Mononuclear cell (primary cell): Measurements from ENCODE around the gene FGR. TPM values are rescaled to one million over a fixed set of nuclear protein-coding genes. Genes with fewer than 3 reads are reported as not detected.

ENCODE experiments used
- H3K27me3 ChIP-seq: 2 replicates; pipeline ENCODE4 v1.6.0; 2011; ENCODE audit warnings: low read length, control low read depth; ENCODE audit not compliant: insufficient read depth
- H3K4me1 ChIP-seq: 2 replicates; pipeline ENCODE4 v1.5.1; 2011; ENCODE audit warnings: mild to moderate bottlenecking, low read length, control low read depth; ENCODE audit not compliant: insufficient read depth
- H3K4me3 ChIP-seq: 2 replicates; pipeline ENCODE4 v1.5.1; 2011; ENCODE audit warnings: mild to moderate bottlenecking, low read length, moderate library complexity
- H3K9me3 ChIP-seq: 2 replicates; pipeline ENCODE4 v1.5.1; 2011; ENCODE audit warnings: low read depth, mild to moderate bottlenecking, control low read depth, low read length
- total RNA-seq: library from RNA; depleted of rRNA; stranded (reverse); fragments of >200 nt; gene quantifications from one replicate; pipeline ENCODE4 v1.2.3, GENCODE V29; 2012

Gene FGR
- total RNA-seq, 1 donor, result 123 TPM

DNA sequence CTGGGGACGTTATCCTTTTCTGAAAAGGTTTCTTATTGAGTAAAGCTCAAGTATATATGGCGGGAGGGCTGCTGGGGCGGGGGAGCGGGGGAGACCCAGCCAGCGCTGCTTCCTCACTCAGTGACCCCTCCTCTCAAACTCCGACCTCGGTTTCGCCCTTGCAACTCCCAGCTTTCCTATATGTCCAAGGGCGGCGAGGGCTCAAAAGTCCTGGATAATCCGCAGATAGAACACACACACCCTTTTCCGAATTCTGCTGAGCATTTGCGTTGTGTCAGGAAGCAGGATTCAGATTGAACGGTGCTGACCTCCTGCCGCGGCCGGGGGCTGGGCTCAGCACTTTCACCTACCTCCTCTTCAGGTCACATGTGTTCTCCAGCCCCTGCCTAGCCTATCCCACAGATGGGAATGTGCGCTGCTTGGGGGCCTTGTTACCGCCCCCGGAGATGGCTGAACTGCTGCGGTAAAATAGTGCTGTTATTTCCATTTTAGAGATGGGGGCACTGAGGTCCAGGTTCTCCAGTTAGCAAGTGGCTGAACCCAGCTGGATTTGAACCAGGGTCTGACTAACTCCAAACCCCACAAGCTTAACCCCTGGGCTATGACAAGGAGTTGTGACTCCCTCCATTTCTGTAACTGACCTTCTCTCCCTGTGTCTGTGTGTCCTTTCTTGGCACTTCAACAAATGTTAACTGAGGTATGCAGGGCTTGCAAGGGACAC is 30.2 kb downstream of the FGR start:
- Histone ChIP-seq H3K4me1 (peaks cover 52% of the 10 kb centered on the region), H3K9me3 (no peaks in the 10 kb centered on the region), H3K4me3 (peak overlapping the region; percentile 55)

DNA sequence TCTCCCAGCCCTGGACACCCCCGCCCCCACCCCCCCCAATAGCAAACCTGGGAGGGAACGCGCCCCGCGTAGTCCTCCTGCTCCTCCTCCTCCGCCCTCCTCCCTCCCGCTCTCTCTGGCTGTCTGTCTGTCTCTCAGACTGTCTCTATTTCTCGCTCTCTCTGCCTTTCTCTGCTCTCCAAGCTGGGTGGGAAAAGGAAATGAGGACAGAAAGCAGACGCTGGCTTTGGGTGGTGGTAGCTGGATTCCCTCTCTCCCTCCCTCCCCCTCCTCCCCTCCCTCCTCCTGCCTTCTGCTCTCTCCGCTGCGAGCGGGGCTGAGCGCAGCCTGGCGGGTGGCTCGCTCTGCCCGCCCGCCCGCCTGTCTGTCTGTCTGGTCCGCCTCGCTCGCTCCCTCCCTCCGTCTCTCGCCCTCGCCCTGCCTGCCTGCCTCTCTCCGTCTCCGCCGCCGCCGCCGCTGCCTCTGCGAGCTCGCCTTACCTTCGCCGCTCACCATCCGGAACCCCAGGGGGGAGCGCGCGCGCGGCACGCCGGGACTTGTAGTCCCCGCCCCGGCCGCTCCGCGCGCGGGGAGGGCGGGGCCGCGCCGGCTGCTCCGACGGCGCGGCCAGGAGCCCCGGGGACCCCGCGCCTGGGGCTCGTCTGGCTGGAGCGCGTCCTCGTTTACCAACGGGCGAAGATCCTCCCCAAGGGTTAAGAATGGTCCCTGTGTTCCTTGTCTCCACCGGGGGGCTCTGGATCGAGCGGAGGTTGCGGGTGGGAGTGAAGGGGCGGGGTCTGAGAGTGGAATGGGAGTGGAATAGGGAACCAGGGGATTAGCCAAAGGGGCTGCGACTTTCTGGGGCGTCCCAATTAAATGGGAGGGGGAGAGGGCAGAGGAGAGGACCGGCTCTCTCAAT is 31.1 kb downstream of the FGR start, which contains the start of gene AHDC1:
Gene AHDC1 (minus strand): TSS at position 464 of the 898 bp plus-strand sequence. CDS start 52,029 bp downstream, outside the sequence.
- no peaks in the 10 kb centered on the region for H3K9me3 ChIP-seq
- no peaks in the 10 kb centered on the region for H3K27me3 ChIP-seq
- peak within 1 kb of the TSS; percentile 55 for H3K4me3 ChIP-seq
- peaks cover 52% of the 10 kb centered on the region for H3K4me1 ChIP-seq

More for the DNA sequence above, 30.2 kb downstream of the FGR start:
- H3K27me3 ChIP-seq, result no peaks in the 10 kb centered on the region

DNA sequence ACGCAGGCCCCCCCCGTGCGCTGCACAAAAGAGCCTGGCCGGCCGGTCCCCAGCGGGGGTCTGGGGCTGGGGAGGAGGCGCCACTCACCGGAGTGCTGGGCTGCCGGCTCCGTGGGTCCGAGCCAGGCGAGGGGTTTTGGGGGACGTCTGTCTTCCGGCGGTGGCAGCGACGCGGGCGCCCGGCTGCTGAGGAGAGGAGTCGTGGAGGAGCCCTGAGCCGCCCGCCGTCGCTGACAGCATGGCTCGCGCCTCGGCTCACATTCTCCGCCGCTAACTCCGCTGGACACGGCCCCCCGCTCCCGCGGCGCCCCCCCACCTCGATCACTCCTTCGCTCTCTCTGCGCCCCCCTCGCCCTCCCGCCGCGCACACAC is 31.7 kb downstream of the FGR start:
- Histone ChIP-seq H3K4me1 (peaks cover 52% of the 10 kb centered on the region), H3K27me3 (no peaks in the 10 kb centered on the region), H3K4me3 (peak overlapping the region; percentile 55), H3K9me3 (no peaks in the 10 kb centered on the region)

DNA sequence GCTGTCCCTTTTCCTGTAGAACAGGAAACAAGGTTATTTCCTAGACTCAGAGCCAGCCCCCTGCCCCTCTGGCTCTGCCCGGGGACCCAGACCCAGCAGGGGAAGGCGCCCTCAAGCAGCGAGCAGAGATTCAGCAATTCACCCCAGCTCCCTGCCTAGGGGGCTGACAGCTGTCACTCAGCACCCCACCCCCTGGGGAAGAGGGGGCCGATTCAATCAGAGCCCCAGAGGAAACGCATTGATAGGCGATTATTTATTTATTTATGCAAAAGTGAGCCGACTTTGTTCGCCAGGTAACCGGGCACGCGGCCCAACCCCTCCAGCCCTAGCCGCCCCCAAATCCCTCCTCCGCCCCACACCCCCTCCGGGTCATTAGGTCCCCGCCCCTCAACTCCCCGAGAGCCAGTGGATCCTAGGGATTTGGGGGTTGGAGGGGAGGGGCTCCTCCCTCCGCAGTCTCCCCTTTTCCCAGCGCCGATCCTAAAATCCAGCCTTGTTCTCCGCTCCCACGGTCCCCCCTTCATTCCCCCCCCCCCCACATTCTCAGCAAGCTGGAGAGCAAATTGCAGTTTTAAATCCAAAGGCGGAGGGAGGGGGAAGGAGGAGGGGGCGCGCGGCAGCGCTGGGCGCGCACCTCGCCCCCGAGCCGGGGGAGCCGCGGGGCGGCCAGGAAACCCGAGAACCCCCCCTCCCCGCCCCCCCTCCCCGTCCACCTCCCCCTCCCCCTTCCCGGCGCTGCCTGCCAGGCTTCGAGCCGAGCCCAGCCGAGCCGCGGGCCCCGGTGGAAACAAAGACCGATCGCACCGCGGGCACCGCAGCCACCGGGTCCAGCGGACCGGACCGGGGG is 32.3 kb downstream of the FGR start:
- H3K27me3 ChIP-seq, result no peaks in the 10 kb centered on the region
- no peaks in the 10 kb centered on the region for H3K9me3 ChIP-seq
- peak overlapping the region; percentile 55 for H3K4me3 ChIP-seq
- H3K4me1 ChIP-seq, result peaks cover 56% of the 10 kb centered on the region

DNA sequence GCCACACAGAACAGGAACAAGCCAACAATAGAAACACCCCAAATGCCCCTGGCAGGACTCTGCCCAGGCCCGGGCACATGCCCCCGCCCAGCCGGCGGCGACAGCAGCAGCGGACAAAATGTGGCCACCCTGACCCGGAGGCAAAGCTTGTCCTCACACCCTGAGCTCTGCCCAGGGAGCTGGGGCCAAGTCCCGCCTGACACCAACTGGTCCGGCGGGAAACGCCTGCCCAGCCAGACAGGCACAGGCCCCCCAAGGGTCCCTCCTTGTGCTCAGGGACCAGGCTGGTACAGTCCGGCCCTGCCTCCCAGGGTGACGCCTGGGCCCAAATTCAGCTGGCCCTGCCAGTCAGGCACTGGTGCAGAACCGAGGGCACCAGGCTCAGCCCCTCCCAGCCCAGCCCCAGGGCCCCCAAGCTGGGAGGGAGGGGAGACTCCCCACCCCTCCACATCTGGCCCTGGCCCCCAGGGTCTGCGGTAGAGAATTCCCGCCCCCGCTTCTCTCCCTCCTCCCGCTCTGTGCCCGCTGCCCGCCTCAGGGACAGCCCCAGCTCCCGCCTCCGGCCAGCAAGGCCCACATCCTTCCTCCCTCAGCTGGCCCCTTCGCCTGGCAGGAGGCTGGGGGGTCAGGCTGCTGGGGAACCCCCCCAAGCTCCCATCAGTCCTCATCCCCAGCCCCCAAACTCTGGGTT is 33.1 kb downstream of the FGR start:
- H3K4me1 ChIP-seq, result peaks cover 59% of the 10 kb centered on the region
- H3K27me3 ChIP-seq, result no peaks in the 10 kb centered on the region
- no peak overlapping the region for H3K4me3 ChIP-seq
- no peaks in the 10 kb centered on the region for H3K9me3 ChIP-seq

DNA sequence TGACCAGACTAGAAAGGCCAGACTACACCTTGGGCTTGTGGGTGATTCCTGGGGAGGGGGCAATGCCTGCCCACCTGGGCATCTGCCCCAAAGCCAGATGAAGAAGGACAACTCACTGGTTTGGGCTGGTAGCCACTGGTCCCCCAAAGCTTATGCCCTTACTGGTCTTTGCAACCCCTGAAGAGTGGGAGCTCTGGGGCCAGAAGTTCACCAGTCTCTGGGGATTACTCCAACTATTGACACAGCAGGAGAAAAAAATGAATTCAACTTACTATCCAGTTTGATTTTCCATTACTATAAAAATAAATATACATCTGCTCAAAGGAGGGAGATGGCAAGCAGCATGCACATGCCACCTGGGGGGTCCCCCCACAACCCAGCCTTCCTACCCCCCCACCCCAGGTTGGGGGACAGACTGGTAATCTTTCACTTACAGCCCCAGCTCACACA is 33.6 kb downstream of the FGR start:
- Histone ChIP-seq H3K27me3 (no peaks in the 10 kb centered on the region), H3K9me3 (no peaks in the 10 kb centered on the region), H3K4me1 (peaks cover 59% of the 10 kb centered on the region), H3K4me3 (no peak overlapping the region)

DNA sequence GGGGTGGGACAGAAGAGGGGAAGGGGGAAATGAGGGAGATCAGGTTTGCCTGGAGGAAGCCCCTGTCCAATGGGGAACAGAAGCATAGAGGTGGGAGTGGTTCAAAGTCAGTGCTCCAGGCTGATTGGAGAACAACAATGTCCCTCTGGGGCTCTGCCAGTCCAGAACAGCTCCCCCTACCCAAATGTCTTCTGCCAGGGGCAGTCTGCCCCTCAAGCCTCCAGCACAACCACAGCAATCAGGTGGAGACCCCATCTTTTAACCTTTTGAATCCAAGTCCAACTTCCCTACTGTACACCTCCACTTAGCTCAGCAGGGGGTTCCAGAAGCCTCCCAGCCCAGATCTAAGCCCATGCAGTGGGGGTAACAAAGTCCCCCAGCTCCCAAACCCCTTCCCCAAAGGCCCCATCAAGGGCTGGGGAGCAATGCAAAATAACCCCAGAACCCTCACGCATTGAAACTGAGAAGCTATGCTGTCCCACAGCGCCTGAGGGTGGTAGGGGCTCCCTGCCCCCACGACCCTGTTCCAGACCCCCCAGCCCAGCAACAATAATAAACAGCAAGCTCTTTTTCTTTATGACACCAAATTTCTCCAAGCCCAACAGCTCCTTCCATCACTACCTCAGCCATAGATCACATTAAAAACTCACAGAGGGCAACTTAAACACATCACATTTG is 34.3 kb downstream of the FGR start:
- Histone ChIP-seq H3K27me3 (no peaks in the 10 kb centered on the region), H3K9me3 (no peaks in the 10 kb centered on the region), H3K4me1 (peaks cover 61% of the 10 kb centered on the region), H3K4me3 (no peak overlapping the region)

DNA sequence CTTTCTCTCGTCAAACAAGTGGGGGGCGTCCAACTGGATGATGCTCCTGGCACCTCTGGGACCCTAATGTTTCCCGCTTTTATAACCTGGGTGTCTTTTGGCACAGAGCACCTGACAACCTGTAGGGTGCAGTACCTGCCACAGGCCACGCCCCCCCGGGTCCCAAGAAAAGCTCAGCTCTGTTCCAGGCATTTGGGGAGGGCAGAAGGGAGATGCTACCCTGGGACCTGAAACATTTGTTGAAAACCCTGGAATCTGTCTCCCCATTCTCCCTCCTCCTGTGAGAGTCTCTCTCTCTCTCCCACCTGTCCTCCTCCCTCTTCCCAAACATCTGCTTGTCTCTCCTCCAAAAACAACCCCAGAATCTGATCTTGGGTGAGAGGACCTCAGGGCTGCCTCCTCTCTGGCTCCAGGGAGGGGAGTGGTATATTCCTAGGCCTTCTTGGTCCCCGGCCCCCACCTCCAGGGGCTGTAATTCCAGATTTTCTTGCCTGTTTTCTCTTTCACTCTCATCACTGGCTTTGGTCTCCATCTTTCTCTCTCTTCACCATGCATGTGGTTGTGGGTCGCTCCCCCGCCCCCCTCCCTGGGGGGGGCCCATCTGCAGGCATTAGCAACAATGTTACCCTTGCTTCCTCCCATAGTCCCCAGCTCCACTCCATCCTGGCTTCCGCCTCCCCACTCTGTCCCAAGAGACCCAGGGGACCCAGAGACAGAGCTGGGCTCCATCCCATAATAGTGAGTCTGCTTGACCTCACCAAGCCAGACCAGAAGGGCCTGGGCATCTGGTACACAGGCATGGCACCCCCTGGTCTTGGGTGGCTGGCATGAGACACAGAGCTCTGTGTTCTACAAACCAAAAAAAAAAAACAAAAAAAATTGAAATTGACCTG is 35.1 kb downstream of the FGR start:
- peaks cover 69% of the 10 kb centered on the region for H3K4me1 ChIP-seq
- no peaks in the 10 kb centered on the region for H3K9me3 ChIP-seq
- H3K4me3 ChIP-seq, result no peak overlapping the region
- H3K27me3 ChIP-seq, result no peaks in the 10 kb centered on the region

DNA sequence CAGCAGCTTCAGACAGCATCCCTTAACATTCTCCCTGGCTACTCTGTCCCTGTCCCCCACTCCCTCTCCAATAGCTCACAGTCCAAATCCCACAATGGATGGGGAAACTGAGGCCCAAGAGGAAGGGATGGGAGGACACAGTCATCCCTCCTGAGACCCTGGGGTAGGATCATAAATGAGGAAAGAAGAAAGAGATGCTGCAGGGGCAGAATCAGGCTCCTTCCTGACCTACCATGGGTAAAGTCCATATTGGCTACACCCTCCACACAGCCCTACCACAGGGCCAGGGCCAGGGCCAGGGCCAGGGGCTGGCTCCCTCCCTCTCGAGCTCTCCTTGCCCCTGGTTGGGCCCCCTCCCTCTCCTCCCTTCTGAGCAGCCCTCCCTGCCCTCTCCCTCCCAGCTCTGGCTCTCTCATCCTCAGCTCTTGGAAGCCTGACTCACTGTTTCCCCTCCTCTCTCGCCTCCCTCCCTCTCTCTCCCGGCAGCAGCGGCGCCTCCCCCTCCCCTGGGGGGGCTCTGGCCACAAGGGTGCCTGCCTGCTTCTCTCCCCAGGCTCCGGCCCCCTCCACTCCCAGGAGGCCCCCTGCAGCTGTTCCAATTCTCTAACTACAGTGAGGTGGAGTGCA is 36.0 kb downstream of the FGR start:
- Histone ChIP-seq H3K27me3 (no peaks in the 10 kb centered on the region), H3K9me3 (no peaks in the 10 kb centered on the region), H3K4me3 (no peak overlapping the region), H3K4me1 (peaks cover 70% of the 10 kb centered on the region)

DNA sequence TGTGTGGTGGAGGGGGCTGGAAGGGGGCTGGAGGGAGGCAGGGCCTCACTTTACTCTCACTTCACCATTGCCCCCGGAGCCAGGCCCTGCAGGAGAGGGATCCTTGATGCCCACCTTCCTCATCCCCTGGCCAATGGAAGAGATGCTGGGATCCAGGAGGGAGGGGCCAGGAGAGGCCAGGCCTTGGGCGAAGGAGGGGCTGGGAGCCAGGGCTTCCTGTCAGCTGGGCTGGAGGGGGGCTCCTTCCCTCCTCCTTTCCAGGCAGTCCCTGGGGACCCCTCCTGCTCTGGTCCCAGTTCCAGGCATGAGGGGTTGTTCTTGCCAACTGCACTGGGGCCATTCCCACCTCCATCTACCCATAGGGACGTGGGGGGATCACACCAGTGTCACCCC is 36.7 kb downstream of the FGR start:
- no peaks in the 10 kb centered on the region for H3K27me3 ChIP-seq
- peaks cover 70% of the 10 kb centered on the region for H3K4me1 ChIP-seq
- no peaks in the 10 kb centered on the region for H3K9me3 ChIP-seq
- H3K4me3 ChIP-seq, result no peak overlapping the region

DNA sequence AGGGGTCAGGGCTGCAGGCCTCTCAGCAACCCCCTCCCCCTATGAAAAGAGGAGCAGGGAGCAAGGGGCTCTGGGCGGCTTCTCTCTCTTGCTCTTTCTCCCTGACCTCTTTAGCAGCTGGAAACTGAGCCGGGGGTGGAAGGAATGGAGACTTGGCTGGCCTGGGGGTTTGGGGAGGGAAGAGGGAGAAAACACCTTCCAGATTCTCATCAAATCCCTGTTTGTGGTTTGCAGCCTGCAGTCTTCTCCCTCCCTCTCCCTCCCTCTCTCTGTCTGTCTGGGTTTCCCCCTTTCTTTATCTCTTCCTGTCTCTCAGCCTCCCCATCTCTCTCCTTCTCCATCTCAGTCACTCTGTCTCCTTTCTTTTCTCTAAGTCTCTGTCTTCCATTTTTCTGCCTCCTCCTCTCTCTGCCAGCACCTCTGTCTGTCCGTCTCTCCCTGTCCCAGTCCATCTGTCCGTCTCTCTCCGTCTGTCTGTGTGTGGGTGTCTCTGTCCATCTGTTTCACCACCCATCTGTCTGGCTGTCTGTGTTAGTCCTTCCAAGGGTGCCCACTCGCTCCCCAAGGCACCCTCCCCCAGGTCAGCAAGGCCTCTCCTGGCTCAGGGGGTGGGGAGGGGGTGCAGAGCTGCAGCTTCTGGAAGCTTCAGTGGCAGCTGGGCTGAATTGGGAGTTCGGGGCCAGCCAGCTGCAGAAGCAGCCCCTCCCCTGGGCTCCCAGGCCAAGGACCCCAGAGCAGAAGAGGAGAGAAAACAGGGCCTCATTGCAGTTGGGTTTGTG is 37.3 kb downstream of the FGR start:
- Histone ChIP-seq H3K27me3 (no peaks in the 10 kb centered on the region), H3K4me3 (no peak overlapping the region), H3K4me1 (peaks cover 70% of the 10 kb centered on the region), H3K9me3 (no peaks in the 10 kb centered on the region)

DNA sequence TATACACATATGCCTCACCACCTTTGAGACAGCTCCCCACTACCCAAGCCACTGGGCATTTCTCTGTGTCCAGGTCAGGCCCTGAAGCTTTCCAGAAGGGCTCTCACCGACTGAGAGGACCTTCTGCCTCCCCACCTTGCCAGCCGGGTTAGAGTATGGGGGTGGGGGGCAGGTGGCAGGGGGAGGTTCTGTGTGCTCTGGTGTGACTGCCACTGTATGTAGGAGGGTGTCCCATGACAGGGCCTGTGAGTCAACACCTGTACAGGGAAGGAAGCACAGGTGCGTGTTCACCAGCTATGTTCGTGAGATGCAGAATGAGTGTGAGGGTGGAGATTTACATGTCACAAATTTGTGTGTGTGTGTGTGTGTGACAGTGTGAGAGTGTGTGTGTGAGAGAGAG is 38.0 kb downstream of the FGR start:
- H3K9me3 ChIP-seq, result no peaks in the 10 kb centered on the region
- H3K27me3 ChIP-seq, result no peaks in the 10 kb centered on the region
- H3K4me3 ChIP-seq, result no peak overlapping the region
- H3K4me1 ChIP-seq, result peaks cover 64% of the 10 kb centered on the region
